HCT116 (cell line): ENCODE data around the gene ZNF507. TPM values are rescaled to one million over a fixed set of nuclear protein-coding genes. Genes with fewer than 3 reads are reported as not detected.

Source experiments
- ATAC-seq: fragments of 200-7000 bp; cut with Tn5 transposase; 2 replicates; pipeline ENCODE4 v1.9.1; 2020; ENCODE audit warnings: mild to moderate bottlenecking, moderate library complexity
- BruUV-seq: library from RNA; stranded (reverse); fragments of 400-500 nt; replicated peaks from 2 replicates; lab custom pipeline; 2021; lab: Mats Ljungman, UMichigan
- CTCF ChIA-PET: fragments of 300-600 bp; sonication (Branson Sonifier 250); formaldehyde crosslinking; loops from one replicate; lab custom pipeline; 2021; ENCODE audit warnings: antibody characterized with exemption; lab: Charles Lee
- POLR2A ChIA-PET: fragments of 300-600, 350-600 bp; sonication (Branson Sonifier 250); formaldehyde crosslinking; loops from one replicate; lab custom pipeline; 2021; ENCODE audit warnings: antibody characterized with exemption; lab: Charles Lee
- RAD21 ChIA-PET, 2 experiments: fragments of 300-600 bp; sonication (Branson Sonifier 250); formaldehyde crosslinking; loops; one replicate each; lab custom pipeline; 2023; ENCODE audit warnings: low total read pairs in 2 of 2; ENCODE audit not compliant: uncharacterized antibody in 2 of 2, unreplicated experiment in 2 of 2, low non-redundant PET in 1 of 2; lab: Charles Lee
- DNase-seq: peaks from one replicate; pipeline ENCODE4 v3.0.0-alpha.2; 2010; ENCODE audit warnings: low read depth, low spot score
- H2AFZ ChIP-seq: fragments of 200-600 bp; shearing (Covaris generic), sonication (generic); 2 replicates; pipeline ENCODE4 v1.6.1; 2017; ENCODE audit warnings: low read depth, mixed run types, mixed read lengths, antibody characterized with exemption, low read length; ENCODE audit not compliant: poor library complexity, severe bottlenecking
- H3K27ac ChIP-seq: 2 replicates; pipeline ENCODE4 v1.5.1; 2012; ENCODE audit warnings: low read depth, low read length
- H3K27me3 ChIP-seq: fragments of 200-600 bp; sonication (generic); 2 replicates; pipeline ENCODE4 v1.6.1; 2016; ENCODE audit warnings: mixed run types, low read length, mixed read lengths; ENCODE audit not compliant: insufficient read depth
- H3K36me3 ChIP-seq, 2 experiments: fragments of 200-500 bp in 1 of 2; fragments of 200-600 bp in 1 of 2; sonication (Bioruptor generic) in 1 of 2; sonication (generic) in 1 of 2; 2 replicates each; pipeline versions ENCODE4 v1.5.1 to v1.6.1; 2014 to 2016; ENCODE audit warnings: low read length in 2 of 2, inconsistent platforms in 1 of 2, mixed read lengths in 1 of 2, mixed run types in 1 of 2; ENCODE audit not compliant: insufficient read depth in 2 of 2, control insufficient read depth in 1 of 2
- H3K4me1 ChIP-seq, 2 experiments: fragments of 200-600 bp in 1 of 2; sonication (generic) in 1 of 2; 2 replicates each; pipeline versions ENCODE4 v1.5.1 to v1.6.1; 2012 to 2017; ENCODE audit warnings: low read length in 2 of 2, inconsistent platforms in 1 of 2, mild to moderate bottlenecking in 1 of 2, mixed read lengths in 1 of 2, mixed run types in 1 of 2, moderate library complexity in 1 of 2; ENCODE audit not compliant: insufficient read depth in 2 of 2, control insufficient read depth in 1 of 2
- H3K4me2 ChIP-seq: fragments of 200-600 bp; sonication (generic); 2 replicates; pipeline ENCODE4 v1.6.1; 2017; ENCODE audit warnings: mixed run types, low read length, mixed read lengths
- H3K4me3 ChIP-seq, 2 experiments: fragments of 200-600 bp in 1 of 2; sonication (generic) in 1 of 2; replicated peaks in 1 of 2; 2 replicates each; pipeline ENCODE4 v1.5.1; 2011 to 2016; ENCODE audit warnings: low read length in 2 of 2, control low read depth in 1 of 2, low read depth in 1 of 2, mild to moderate bottlenecking in 1 of 2, mixed read lengths in 1 of 2, mixed run types in 1 of 2
- H3K79me2 ChIP-seq: fragments of 200-600 bp; sonication (generic); 2 replicates; pipeline ENCODE4 v1.6.1; 2017; ENCODE audit warnings: mild to moderate bottlenecking, mixed run types, low read length, moderate library complexity, mixed read lengths; ENCODE audit not compliant: insufficient read depth
- H3K9ac ChIP-seq: fragments of 200-600 bp; sonication (generic); 2 replicates; pipeline ENCODE4 v1.6.1; 2016; ENCODE audit warnings: low read length, mixed read lengths
- H3K9me2 ChIP-seq: fragments of 200-600 bp; sonication (generic), shearing (Covaris generic); 2 replicates; pipeline ENCODE4 v1.6.1; 2017; ENCODE audit warnings: mixed run types, mild to moderate bottlenecking, moderate library complexity; ENCODE audit not compliant: insufficient read depth
- H3K9me3 ChIP-seq, 2 experiments: fragments of 200-500 bp in 1 of 2; fragments of 200-600 bp in 1 of 2; sonication (Bioruptor generic) in 1 of 2; sonication (generic) in 1 of 2; 2 replicates each; pipeline ENCODE4 v1.6.1; 2014 to 2017; ENCODE audit warnings: low read length in 2 of 2, mixed read lengths in 2 of 2, inconsistent platforms in 1 of 2, low read depth in 1 of 2, mild to moderate bottlenecking in 1 of 2, mixed run types in 1 of 2, moderate library complexity in 1 of 2; ENCODE audit not compliant: control insufficient read depth in 1 of 2, insufficient read depth in 1 of 2
- H4K20me1 ChIP-seq: fragments of 200-600 bp; sonication (generic), shearing (Covaris generic); 2 replicates; pipeline ENCODE4 v1.6.1; 2017; ENCODE audit warnings: mixed run types, mild to moderate bottlenecking, moderate library complexity; ENCODE audit not compliant: insufficient read depth
- ELF1 ChIP-seq: IDR thresholded peaks from 2 replicates; pipeline ENCODE4 v1.6.1; 2012; ENCODE audit warnings: low read depth, borderline replicate concordance
- JUND ChIP-seq: IDR thresholded peaks from 2 replicates; pipeline ENCODE4 v1.6.1; 2012
- POLR2A ChIP-seq: IDR thresholded peaks from 2 replicates; pipeline ENCODE4 v1.7.0; 2011; ENCODE audit warnings: borderline replicate concordance; ENCODE audit not compliant: insufficient read depth, insufficient read length; ENCODE audit errors: extremely low read depth
- POLR2AphosphoS5 ChIP-seq: IDR thresholded peaks from 2 replicates; pipeline ENCODE4 v1.6.1; 2011; ENCODE audit warnings: mild to moderate bottlenecking, low read depth, low read length, moderate library complexity
- RAD21 ChIP-seq: IDR thresholded peaks from 2 replicates; pipeline ENCODE4 v1.6.1; 2012; ENCODE audit warnings: low read depth, mild to moderate bottlenecking
- intact Hi-C: fragments of 100-400 bp; cut with micrococcal nuclease; formaldehyde crosslinking; loops from 2 replicates; pipeline ENCODE4 v1.10.0; 2022
- total RNA-seq: library from RNA; stranded (reverse); gene quantifications from one replicate; pipeline ENCODE4 v1.2.1, GENCODE V29; 2021; ENCODE audit not compliant: unreplicated experiment
- TF ChIP-seq, protein P1 (sequence below), 3 experiments: fragments of 200-600 bp in 1 of 3; sonication (generic) in 1 of 3; IDR thresholded peaks in 2 of 3; conservative IDR thresholded peaks in 1 of 3; 2 replicates each; pipeline ENCODE4 v1.5.1; 2012 to 2017; ENCODE audit warnings: low read depth in 2 of 3, low read length in 2 of 3, antibody characterized with exemption in 1 of 3, borderline replicate concordance in 1 of 3, control low read depth in 1 of 3, mild to moderate bottlenecking in 1 of 3, mixed read lengths in 1 of 3, mixed run types in 1 of 3, moderate library complexity in 1 of 3; ENCODE audit not compliant: insufficient read depth in 1 of 3

The ZNF507 gene
- total RNA-seq, 1 experiment from 2014 or later: 27.4 TPM

DNA sequence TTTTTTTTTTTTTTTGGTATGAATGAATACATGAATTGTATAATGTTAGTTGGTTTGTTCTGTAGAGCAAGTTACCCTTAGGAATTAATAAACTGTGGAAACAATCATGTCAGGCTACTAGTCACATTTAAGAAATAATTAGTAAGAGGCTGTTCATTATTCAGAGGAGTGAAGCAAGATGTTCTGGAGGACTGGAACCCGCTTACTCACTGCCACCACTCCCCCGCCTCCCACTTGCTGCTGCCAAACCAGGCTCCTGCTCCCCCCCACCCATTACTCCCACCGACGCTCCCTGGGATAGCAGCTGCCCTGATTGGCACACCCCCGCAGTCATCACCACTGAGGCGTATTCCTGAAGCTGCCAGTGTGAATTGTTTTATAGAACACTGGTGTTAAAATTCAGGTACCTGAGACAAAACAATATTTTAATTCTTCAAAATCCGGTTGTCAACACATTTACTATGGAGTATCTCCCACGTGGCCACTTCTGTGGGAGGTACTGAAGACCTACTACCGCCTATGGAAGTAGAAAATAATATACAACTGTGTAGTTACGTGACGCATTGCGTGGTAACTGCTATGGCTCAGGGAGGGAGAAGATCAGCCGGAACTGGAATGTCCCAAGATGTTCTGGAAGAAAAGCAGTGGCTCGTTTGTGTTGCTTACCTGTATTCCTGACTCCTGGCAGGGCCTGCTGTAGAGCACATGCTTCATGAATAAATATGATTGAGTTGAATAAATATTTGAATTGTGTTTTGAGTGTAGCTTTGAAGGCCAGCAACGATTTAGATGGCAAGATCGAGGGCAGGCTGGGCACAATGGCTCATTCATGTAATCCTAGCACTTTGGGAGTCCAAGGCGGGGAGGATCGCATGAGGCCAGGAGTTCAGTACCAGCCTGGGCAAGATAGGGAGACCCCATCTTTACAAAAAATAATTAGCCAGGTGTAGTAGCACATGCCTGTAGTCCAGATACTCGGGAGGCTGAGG lies 61.9 kb downstream of the ZNF507 start:
- H3K9ac ChIP-seq: peak overlapping the region; percentile 98

More for the DNA sequence above, 61.9 kb downstream of the ZNF507 start:
- TF ChIP-seq ELF1: no peak
- TF ChIP-seq POLR2AphosphoS5: no peak
- no peak for TF ChIP-seq RAD21
- no peak for TF ChIP-seq POLR2A
- TF ChIP-seq JUND: no peak
- TF ChIP-seq, protein P1, sequence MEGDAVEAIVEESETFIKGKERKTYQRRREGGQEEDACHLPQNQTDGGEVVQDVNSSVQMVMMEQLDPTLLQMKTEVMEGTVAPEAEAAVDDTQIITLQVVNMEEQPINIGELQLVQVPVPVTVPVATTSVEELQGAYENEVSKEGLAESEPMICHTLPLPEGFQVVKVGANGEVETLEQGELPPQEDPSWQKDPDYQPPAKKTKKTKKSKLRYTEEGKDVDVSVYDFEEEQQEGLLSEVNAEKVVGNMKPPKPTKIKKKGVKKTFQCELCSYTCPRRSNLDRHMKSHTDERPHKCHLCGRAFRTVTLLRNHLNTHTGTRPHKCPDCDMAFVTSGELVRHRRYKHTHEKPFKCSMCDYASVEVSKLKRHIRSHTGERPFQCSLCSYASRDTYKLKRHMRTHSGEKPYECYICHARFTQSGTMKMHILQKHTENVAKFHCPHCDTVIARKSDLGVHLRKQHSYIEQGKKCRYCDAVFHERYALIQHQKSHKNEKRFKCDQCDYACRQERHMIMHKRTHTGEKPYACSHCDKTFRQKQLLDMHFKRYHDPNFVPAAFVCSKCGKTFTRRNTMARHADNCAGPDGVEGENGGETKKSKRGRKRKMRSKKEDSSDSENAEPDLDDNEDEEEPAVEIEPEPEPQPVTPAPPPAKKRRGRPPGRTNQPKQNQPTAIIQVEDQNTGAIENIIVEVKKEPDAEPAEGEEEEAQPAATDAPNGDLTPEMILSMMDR (IDR thresholded peaks at IDR 0.05 in 2 of 3, conservative IDR thresholded peaks at IDR 0.05 in 1 of 3; ENCODE audit: borderline replicate concordance in 1 of 3, insufficient read depth in 1 of 3, low read depth in 2 of 3, low read length in 2 of 3): no peak
- Histone ChIP-seq H3K4me2 (peak overlapping the region; percentile 87), H3K27ac (no peak overlapping the region), H3K4me1 (peaks cover 7 to 16% of the 10 kb centered on the region in 2 experiments; a peak in 3 of 4 replicates), H3K27me3 (no peaks in the 10 kb centered on the region), H3K79me2 (peaks cover 16% of the 10 kb centered on the region; the same call in 1 of the 2 replicates), H2AFZ (no peak overlapping the region), H3K4me3 (peak overlapping the region; percentile 84 to 92), H3K9me2 (no peaks in the 10 kb centered on the region), H3K36me3 (peaks cover 0 to 15% of the 10 kb centered on the region in 2 experiments; a peak in 2 of 4 replicates), H4K20me1 (no peaks in the 10 kb centered on the region), H3K9me3 (no peaks in the 10 kb centered on the region)
- RAD21 ChIA-PET: no interaction called here
- no peak for DNase-seq
- BruUV-seq: TSS peak; percentile 53
- CTCF ChIA-PET: no interaction called here
- intact Hi-C loops: no loop called here
- POLR2A ChIA-PET: no interaction called here
- ATAC-seq: no peak
